Loucy (cell line): Measurements from ENCODE around the gene ELMO2.

Source experiments
- H2AFZ ChIP-seq: fragments of 200-600 bp; sonication (generic); 2 replicates; pipeline ENCODE4 v1.6.0; 2016; ENCODE audit warnings: antibody characterized with exemption, mild to moderate bottlenecking, low read length, moderate library complexity
- H3F3A ChIP-seq: fragments of 200-600 bp; 2 replicates; pipeline ENCODE4 v1.6.0; 2016; ENCODE audit warnings: antibody characterized with exemption, low read depth, mild to moderate bottlenecking
- H3K27me3 ChIP-seq: fragments of 200-600 bp; sonication (generic); 2 replicates; pipeline ENCODE4 v1.6.1; 2014; ENCODE audit warnings: low read length, mild to moderate bottlenecking; ENCODE audit not compliant: insufficient read depth, poor library complexity, severe bottlenecking
- H3K36me3 ChIP-seq: fragments of 200-600 bp; sonication (generic); 2 replicates; pipeline ENCODE4 v1.6.1; 2016; ENCODE audit warnings: low read length; ENCODE audit not compliant: insufficient read depth
- H3K4me1 ChIP-seq: fragments of 200-600 bp; sonication (generic); 2 replicates; pipeline ENCODE4 v1.5.1; 2014; ENCODE audit warnings: low read length, mild to moderate bottlenecking; ENCODE audit not compliant: insufficient read depth, poor library complexity, severe bottlenecking
- H3K4me2 ChIP-seq: fragments of 200-600 bp; sonication (generic); 2 replicates; pipeline ENCODE4 v1.6.0; 2014; ENCODE audit warnings: antibody characterized with exemption, low read length, low read depth, mild to moderate bottlenecking; ENCODE audit not compliant: poor library complexity, severe bottlenecking
- H3K4me3 ChIP-seq: fragments of 200-600 bp; sonication (generic); 2 replicates; pipeline ENCODE4 v1.5.1; 2014; ENCODE audit warnings: low read length, mild to moderate bottlenecking, mixed read lengths; ENCODE audit not compliant: poor library complexity, severe bottlenecking
- H3K79me2 ChIP-seq: fragments of 200-600 bp; sonication (generic); 2 replicates; pipeline ENCODE4 v1.6.1; 2014; ENCODE audit warnings: low read length; ENCODE audit not compliant: insufficient read depth
- H3K9ac ChIP-seq: fragments of 200-600 bp; sonication (generic); 2 replicates; pipeline ENCODE4 v1.6.0; 2014; ENCODE audit warnings: mild to moderate bottlenecking, low read depth, low read length, moderate library complexity; ENCODE audit not compliant: poor library complexity, severe bottlenecking
- H3K9me2 ChIP-seq: fragments of 200-600 bp; sonication (generic); replicated peaks from 2 replicates; pipeline ENCODE4 v1.6.1; 2016; ENCODE audit warnings: low read depth, low read length, mixed read lengths
- H3K9me3 ChIP-seq: fragments of 200-600 bp; sonication (generic); 2 replicates; pipeline ENCODE4 v1.6.1; 2014; ENCODE audit warnings: mild to moderate bottlenecking, antibody characterized with exemption, low read length, low read depth; ENCODE audit not compliant: insufficient read depth
- H4K20me1 ChIP-seq: fragments of 200-600 bp; sonication (generic); 2 replicates; pipeline ENCODE4 v1.6.0; 2014; ENCODE audit warnings: antibody characterized with exemption, low read length, mild to moderate bottlenecking; ENCODE audit not compliant: insufficient read depth, poor library complexity, severe bottlenecking
- EZH2phosphoT487 ChIP-seq: fragments of 200-600 bp; IDR thresholded peaks from 2 replicates; pipeline ENCODE4 v1.6.1; 2018; ENCODE audit warnings: antibody characterized with exemption, mild to moderate bottlenecking, moderate library complexity, borderline replicate concordance
- TF ChIP-seq, protein P1 (sequence below): fragments of 200-600 bp; sonication (generic); conservative IDR thresholded peaks from 2 replicates; pipeline ENCODE4 v1.5.1; 2014; ENCODE audit warnings: mild to moderate bottlenecking, antibody characterized with exemption, low read length

ELMO2 gene

GRCh38 chr20:46406986-46407670 lies 713 bp upstream of the ELMO2 start:
- Histone ChIP-seq H3K27me3 (no peaks in the 10 kb centered on the region), H3K4me2 (peak overlapping the region; percentile 88), H3K9me2 (no peaks in the 10 kb centered on the region), H4K20me1 (peaks cover 32% of the 10 kb centered on the region), H3K4me3 (peak overlapping the region; percentile 87), H3K4me1 (peaks cover 35% of the 10 kb centered on the region), H2AFZ (peak overlapping the region; percentile 94), H3K36me3 (no peaks in the 10 kb centered on the region), H3K79me2 (peaks cover 36% of the 10 kb centered on the region), H3K9me3 (no peaks in the 10 kb centered on the region), H3F3A (no peaks in the 10 kb centered on the region), H3K9ac (peak overlapping the region; percentile 64)
- no peak for TF ChIP-seq EZH2phosphoT487
- TF ChIP-seq, protein P1, sequence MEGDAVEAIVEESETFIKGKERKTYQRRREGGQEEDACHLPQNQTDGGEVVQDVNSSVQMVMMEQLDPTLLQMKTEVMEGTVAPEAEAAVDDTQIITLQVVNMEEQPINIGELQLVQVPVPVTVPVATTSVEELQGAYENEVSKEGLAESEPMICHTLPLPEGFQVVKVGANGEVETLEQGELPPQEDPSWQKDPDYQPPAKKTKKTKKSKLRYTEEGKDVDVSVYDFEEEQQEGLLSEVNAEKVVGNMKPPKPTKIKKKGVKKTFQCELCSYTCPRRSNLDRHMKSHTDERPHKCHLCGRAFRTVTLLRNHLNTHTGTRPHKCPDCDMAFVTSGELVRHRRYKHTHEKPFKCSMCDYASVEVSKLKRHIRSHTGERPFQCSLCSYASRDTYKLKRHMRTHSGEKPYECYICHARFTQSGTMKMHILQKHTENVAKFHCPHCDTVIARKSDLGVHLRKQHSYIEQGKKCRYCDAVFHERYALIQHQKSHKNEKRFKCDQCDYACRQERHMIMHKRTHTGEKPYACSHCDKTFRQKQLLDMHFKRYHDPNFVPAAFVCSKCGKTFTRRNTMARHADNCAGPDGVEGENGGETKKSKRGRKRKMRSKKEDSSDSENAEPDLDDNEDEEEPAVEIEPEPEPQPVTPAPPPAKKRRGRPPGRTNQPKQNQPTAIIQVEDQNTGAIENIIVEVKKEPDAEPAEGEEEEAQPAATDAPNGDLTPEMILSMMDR: no peak

- H2AFZ ChIP-seq: no peak overlapping the region
- TF ChIP-seq, protein P1: no peak
- no peak for TF ChIP-seq EZH2phosphoT487
- peaks cover 58% of the 10 kb centered on the region for H4K20me1 ChIP-seq
- peaks cover 58% of the 10 kb centered on the region for H3K4me1 ChIP-seq
- no peaks in the 10 kb centered on the region for H3K27me3 ChIP-seq
- no peaks in the 10 kb centered on the region for H3K9me3 ChIP-seq
- peaks cover 6% of the 10 kb centered on the region; the same call in 1 of the 2 replicates for H3K36me3 ChIP-seq
- peak overlapping the region; percentile 14 for H3K9ac ChIP-seq
- H3K4me2 ChIP-seq: peak overlapping the region; percentile 69
- peaks cover 4% of the 10 kb centered on the region; the same call in 1 of the 2 replicates for H3F3A ChIP-seq
- peaks cover 70% of the 10 kb centered on the region for H3K79me2 ChIP-seq
- H3K4me3 ChIP-seq: no peak overlapping the region
- H3K9me2 ChIP-seq: no peaks in the 10 kb centered on the region
These were observed 4.0 kb downstream of the ELMO2 start for GRCh38 chr20:46402331-46402811.

GRCh38 chr20:46401478-46401860 lies 4.9 kb downstream of the ELMO2 start:
- Histone ChIP-seq H3K4me1 (peaks cover 56% of the 10 kb centered on the region), H3K9ac (peak overlapping the region; percentile 14), H3F3A (peaks cover 4% of the 10 kb centered on the region; the same call in 1 of the 2 replicates), H4K20me1 (peaks cover 58% of the 10 kb centered on the region), H3K4me3 (peak overlapping the region; percentile 49), H3K9me3 (no peaks in the 10 kb centered on the region), H3K27me3 (no peaks in the 10 kb centered on the region), H3K36me3 (peaks cover 11% of the 10 kb centered on the region; the same call in 1 of the 2 replicates), H3K79me2 (peaks cover 70% of the 10 kb centered on the region), H3K9me2 (no peaks in the 10 kb centered on the region), H3K4me2 (peak overlapping the region; percentile 69), H2AFZ (no peak overlapping the region)
- no peak for TF ChIP-seq EZH2phosphoT487
- TF ChIP-seq, protein P1: no peak
